Kidney tubule cell (primary cell): ENCODE measurements around the gene CHERP.
"Not testable (repeated sequence)": the region's sequence is repeated elsewhere in the genome, so short reads cannot be mapped to it uniquely, and the experiment has no call there.

Experiments
- DNase-seq: peaks from one replicate; pipeline ENCODE4 v3.0.0-alpha.2; 2018; ENCODE audit warnings: low spot score

The CHERP gene

DNA sequence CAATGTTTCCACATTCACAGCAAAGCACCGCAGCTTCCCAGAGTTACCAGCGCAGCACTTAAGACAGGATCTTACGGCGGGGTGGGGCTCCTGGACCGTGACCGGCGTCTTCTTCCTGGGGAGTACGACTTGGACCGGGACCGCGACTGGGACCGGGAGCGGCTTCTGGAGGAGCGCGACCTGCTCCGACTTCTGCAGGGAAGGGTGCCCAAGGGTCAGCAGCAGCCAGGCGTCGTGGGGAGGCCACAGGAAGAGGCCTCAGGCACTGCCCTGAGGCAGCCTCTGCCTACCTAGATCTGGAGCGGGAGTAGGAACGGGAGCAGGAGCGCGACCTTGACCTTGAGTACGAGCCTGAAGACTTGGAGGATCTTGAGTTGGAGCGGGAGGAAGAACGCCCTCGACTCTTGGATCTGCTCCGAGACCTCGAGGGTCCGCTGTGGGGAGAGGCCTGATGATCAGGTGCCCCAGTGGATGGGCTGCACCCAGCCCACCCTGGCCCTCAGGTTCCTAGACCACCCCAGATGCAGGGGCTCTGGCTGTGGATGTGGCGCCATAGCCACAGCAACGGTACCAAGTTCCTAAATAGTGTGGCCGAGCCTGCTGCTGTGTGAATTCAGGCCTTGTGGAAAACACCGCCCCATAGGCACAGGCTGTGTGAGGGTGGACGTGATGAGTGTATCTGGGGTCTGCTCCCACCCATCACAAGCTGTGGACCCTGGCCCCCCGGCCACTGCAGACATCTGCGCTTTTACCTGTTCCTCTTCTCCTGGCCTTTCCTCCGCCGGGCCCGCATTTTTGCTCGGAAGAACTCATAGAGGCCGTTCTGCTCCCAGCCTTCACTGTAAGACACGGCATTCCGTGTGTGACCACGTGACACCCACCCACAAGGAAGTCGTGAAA, 21.9 kb downstream of the CHERP start:
- no peak for DNase-seq

- no peak for DNase-seq
These were observed 23.0 kb downstream of the CHERP start for GRCh38 chr19:16519230-16519687.

DNA sequence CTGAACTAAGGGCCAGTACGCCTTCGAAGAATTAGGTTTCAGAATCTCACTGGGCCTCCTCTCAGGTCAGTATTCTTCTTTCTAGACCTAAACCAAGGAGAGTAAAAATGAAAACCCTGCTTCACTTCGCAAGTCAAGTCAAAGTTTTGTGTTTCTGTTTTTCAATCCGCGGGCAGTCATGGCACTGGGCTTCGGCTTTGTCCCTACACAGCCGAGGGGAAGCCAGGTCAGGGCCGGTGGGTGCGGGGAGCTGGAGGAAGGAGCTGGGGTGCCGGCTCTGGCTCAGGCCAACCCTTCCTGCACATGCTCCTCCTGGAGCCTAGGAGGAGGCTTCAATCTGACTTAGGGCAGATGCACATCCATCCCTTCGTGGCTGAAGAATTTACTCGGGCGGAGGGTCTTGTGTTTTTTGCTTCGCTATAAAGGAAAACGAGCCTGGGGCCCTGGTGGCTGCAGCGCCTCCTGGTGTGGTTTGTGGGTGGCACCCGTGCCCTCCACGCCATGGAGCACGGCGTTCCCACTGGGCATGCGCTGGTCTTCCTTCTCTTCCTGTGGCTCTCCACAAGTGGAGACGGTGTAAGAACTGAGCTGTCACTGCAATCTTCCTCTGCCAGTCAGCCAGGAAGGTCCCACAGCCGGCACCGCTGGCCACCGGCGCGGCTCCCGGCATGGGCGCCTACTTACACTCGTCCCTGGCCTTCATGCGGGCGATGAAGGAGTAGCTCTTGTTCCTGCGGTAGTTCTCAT, 23.6 kb downstream of the CHERP start:
- DNase-seq = no peak

DNA sequence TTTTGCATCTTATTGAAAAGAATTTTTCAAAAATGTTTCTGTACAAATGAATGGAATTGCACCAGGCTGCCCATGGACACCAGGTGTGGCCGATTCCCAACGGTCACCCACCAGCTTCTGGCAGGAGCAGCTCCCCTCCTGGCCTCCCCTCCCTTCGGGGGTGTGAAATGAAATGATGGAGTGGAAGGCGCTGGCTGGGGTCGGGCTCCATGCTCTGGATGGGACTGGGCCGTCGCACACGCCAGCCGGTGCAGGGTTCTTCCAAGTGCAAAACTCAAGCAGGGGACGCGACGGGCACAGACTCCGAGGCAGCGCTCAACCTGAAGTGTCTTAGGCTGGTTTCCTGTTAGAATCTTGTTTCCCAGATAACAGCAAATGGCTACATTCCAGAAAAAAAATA, 24.2 kb downstream of the CHERP start:
- DNase-seq = no peak

GRCh38 chr19:16516923-16517610, 25.2 kb downstream of the CHERP start:
- DNase-seq = no peak

GRCh38 chr19:16516381-16516780, 25.9 kb downstream of the CHERP start:
- no peak for DNase-seq

GRCh38 chr19:16514383-16515019, 27.7 kb downstream of the CHERP start:
- no peak for DNase-seq

DNA sequence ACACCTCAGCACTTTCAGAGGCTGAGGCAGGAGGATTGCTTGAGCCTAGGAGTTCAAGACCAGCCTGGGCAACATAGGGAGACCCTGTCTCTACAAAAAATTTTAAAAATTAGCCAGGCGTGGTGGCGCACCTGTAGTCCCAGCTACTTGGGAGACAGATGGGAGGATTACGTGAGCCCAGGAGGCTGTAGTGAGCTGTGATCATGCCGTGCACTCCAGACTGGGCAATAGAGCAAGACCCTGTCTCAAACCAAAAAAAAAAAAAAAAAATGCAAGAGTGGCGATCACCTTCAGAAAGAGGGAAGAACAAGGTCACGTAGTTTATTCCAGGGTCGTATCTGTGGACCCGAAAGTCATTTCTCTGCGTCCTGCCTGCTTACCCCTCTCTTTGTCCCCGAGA, 29.6 kb downstream of the CHERP start:
- not testable (repeated sequence) for DNase-seq

GRCh38 chr19:16509141-16510061, 32.8 kb downstream of the CHERP start:
- no peak for DNase-seq

- no peak for DNase-seq
These were observed 33.7 kb downstream of the CHERP start for GRCh38 chr19:16508546-16508945.

DNA sequence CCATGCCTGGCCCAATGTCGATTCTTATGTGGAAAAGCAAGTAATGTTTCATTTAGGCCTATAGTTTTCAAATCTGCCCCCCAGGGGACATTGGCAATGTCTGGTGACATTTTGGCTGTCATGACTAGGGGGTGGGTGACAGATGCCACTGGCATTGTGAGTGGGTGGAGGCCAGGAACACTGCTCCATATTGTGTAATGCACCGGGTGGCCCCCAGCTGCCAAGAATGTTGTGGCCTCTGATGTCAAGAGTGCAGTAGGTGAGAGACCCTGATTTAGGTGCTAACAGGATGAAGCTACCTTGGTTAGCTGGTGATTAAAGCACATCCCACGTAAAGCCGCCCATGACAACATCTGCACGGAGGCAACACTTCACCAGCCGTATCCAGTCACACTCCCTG, 35.3 kb downstream of the CHERP start:
- no peak for DNase-seq

- DNase-seq = not testable (repeated sequence)
These were observed 36.1 kb downstream of the CHERP start for GRCh38 chr19:16506161-16506560.

GRCh38 chr19:16504271-16504670, 38.0 kb downstream of the CHERP start:
- no peak for DNase-seq

- no peak for DNase-seq
These were observed 44.4 kb downstream of the CHERP start for GRCh38 chr19:16497837-16498236.

GRCh38 chr19:16497042-16497441, 45.2 kb downstream of the CHERP start:
- DNase-seq = no peak

GRCh38 chr19:16496613-16496983, 45.6 kb downstream of the CHERP start:
- peak; percentile 59 for DNase-seq

GRCh38 chr19:16495982-16496612, 46.1 kb downstream of the CHERP start, which contains the start of the genes C19orf44 and CALR3:
TSS of gene C19orf44 (plus strand) at chr19:16496394. CDS start at chr19:16500793, 4,399 bp downstream.
TSS of gene CALR3 (minus strand) at chr19:16496167. CDS start at chr19:16496129, 38 bp downstream.
- DNase-seq = peak; percentile 99

- not testable (repeated sequence) for DNase-seq
These were observed 55.8 kb downstream of the CHERP start for GRCh38 chr19:16486476-16486875.

DNA sequence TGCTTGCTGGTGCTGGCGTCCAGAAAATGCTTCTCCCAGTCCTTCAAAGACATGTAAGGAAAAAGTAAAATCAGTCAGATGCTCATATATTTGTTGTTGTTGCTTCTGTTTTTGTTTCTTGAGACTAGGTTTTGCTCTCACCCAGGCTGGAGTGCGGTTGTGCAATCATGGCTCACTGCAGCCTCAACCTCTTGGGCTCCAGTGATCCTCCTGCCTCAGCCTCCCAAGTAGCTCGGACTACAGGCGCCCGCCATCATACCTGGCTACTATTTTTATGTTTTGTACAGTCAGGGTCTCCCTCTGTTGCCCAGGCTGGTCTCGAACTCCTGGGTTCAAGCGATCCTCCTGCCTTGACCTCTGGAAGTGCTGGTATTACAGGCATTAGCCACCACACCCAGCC, 59.5 kb downstream of the CHERP start:
- no peak for DNase-seq

GRCh38 chr19:16477311-16477710, 64.9 kb downstream of the CHERP start:
- DNase-seq = no peak
